KMS-11 (cell line): Measurements from ENCODE around the gene SCUBE1.

Experiments used
- H2AFZ ChIP-seq: fragments of 200-600 bp; sonication (generic); 2 replicates; pipeline ENCODE4 v1.6.1; 2016; ENCODE audit warnings: antibody characterized with exemption, mixed run types, low read depth
- H3K27ac ChIP-seq: fragments of 200-600 bp; sonication (generic); 2 replicates; pipeline ENCODE4 v1.6.1; 2016; ENCODE audit warnings: mild to moderate bottlenecking, mixed run types
- H3K27me3 ChIP-seq: fragments of 200-600 bp; sonication (generic); 2 replicates; pipeline ENCODE4 v1.6.1; 2017; ENCODE audit warnings: mild to moderate bottlenecking, low read depth, mixed run types, moderate library complexity; ENCODE audit not compliant: insufficient read depth
- H3K36me3 ChIP-seq: fragments of 200-600 bp; sonication (generic); 2 replicates; pipeline ENCODE4 v1.6.1; 2017; ENCODE audit warnings: mild to moderate bottlenecking, mixed run types; ENCODE audit not compliant: insufficient read depth
- H3K4me1 ChIP-seq: fragments of 200-600 bp; sonication (generic); 2 replicates; pipeline ENCODE4 v1.6.1; 2016; ENCODE audit warnings: mild to moderate bottlenecking, low read depth, mixed run types; ENCODE audit not compliant: poor library complexity, severe bottlenecking
- H3K4me2 ChIP-seq: fragments of 200-600 bp; sonication (generic); 2 replicates; pipeline ENCODE4 v1.7.0; 2016; ENCODE audit warnings: mild to moderate bottlenecking, mixed run types
- H3K4me3 ChIP-seq: fragments of 200-600 bp; sonication (generic); IDR thresholded peaks from 2 replicates; pipeline ENCODE4 v1.6.1; 2017; ENCODE audit warnings: low read depth, low read length, mixed read lengths; ENCODE audit not compliant: insufficient read depth
- H3K79me2 ChIP-seq: fragments of 200-600 bp; sonication (generic); 2 replicates; pipeline ENCODE4 v1.6.1; 2016; ENCODE audit warnings: low read depth, mixed run types; ENCODE audit not compliant: insufficient read depth
- H3K9ac ChIP-seq: fragments of 200-600 bp; sonication (generic); 2 replicates; pipeline ENCODE4 v1.6.1; 2016; ENCODE audit warnings: mild to moderate bottlenecking, mixed run types
- H4K20me1 ChIP-seq: fragments of 200-600 bp; sonication (generic); 2 replicates; pipeline ENCODE4 v1.6.1; 2016; ENCODE audit warnings: mild to moderate bottlenecking, mixed run types; ENCODE audit not compliant: insufficient read depth
- CTCF ChIP-seq: fragments of 200-600 bp; sonication (generic); conservative IDR thresholded peaks from 2 replicates; pipeline ENCODE4 v1.6.1; 2017; ENCODE audit warnings: low read depth, mild to moderate bottlenecking, antibody characterized with exemption, low read length, moderate library complexity, mixed read lengths

SCUBE1 gene

GRCh38 chr22:43310311-43310710 lies 32.9 kb downstream of the SCUBE1 start:
- no peaks in the 10 kb centered on the region for H4K20me1 ChIP-seq
- no peak overlapping the region for H3K4me3 ChIP-seq
- no peak overlapping the region for H2AFZ ChIP-seq
- no peak overlapping the region for H3K9ac ChIP-seq
- H3K27me3 ChIP-seq: peaks cover 46% of the 10 kb centered on the region
- H3K4me1 ChIP-seq: no peaks in the 10 kb centered on the region
- no peaks in the 10 kb centered on the region for H3K79me2 ChIP-seq
- H3K27ac ChIP-seq: no peak overlapping the region
- no peak overlapping the region for H3K4me2 ChIP-seq
- TF ChIP-seq CTCF: no peak
- H3K36me3 ChIP-seq: no peaks in the 10 kb centered on the region

DNA sequence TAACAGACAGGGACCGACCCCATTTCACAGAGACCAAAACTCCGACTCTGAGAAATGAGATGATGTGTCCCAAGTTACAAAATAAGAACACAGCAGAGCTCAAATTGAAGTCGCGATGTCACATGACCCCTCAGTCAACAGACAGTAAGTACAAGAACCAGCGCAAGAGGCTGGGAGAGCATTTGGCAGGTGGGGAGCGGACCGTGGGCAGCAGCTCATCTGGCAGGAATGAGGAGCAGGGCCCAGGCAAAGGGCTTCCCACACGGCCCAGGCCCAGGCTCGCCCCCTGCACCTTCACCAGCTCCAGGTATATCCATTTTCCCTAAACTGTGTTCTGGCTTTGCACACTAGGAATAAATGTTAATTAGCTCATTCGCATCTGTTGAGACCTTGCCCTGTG lies 34.3 kb downstream of the SCUBE1 start:
- Histone ChIP-seq H3K27ac (no peak overlapping the region), H3K36me3 (no peaks in the 10 kb centered on the region), H3K9ac (no peak overlapping the region), H3K4me1 (no peaks in the 10 kb centered on the region), H2AFZ (no peak overlapping the region), H3K4me2 (no peak overlapping the region), H4K20me1 (no peaks in the 10 kb centered on the region), H3K4me3 (no peak overlapping the region), H3K27me3 (peaks cover 48% of the 10 kb centered on the region), H3K79me2 (no peaks in the 10 kb centered on the region)
- no peak for TF ChIP-seq CTCF

- no peak overlapping the region for H3K4me3 ChIP-seq
- no peak overlapping the region for H2AFZ ChIP-seq
- no peaks in the 10 kb centered on the region for H3K36me3 ChIP-seq
- H3K79me2 ChIP-seq: no peaks in the 10 kb centered on the region
- H3K27ac ChIP-seq: no peak overlapping the region
- no peak overlapping the region for H3K9ac ChIP-seq
- peaks cover 47% of the 10 kb centered on the region for H3K27me3 ChIP-seq
- H4K20me1 ChIP-seq: no peaks in the 10 kb centered on the region
- no peak overlapping the region for H3K4me2 ChIP-seq
- no peak for TF ChIP-seq CTCF
- no peaks in the 10 kb centered on the region for H3K4me1 ChIP-seq
Observed at GRCh38 chr22:43308060-43308830, 34.9 kb downstream of the SCUBE1 start.

DNA sequence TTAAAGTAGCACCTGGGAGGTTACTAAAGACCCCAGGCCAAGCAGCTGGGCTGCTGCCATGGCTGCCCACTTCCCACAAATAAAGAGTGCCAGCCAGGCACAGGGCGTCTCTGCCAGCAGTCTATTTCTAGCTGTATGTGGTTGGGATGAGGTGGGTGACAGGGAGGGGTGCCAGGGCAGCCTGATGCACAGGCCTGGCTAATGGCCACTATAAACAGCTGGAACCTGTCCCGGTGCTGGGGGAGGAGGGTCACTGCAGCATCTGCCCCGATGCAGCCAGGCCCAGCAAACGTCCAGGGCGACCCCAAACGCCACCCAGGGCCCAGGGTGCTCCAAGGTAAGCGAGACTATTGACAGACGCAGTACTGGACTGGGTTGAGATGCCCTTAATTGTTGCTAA lies 37.4 kb downstream of the SCUBE1 start:
- Histone ChIP-seq H3K79me2 (no peaks in the 10 kb centered on the region), H3K4me3 (no peak overlapping the region), H2AFZ (no peak overlapping the region), H3K36me3 (no peaks in the 10 kb centered on the region), H3K27ac (no peak overlapping the region), H3K4me2 (no peak overlapping the region), H3K9ac (no peak overlapping the region), H4K20me1 (no peaks in the 10 kb centered on the region), H3K27me3 (peaks cover 67% of the 10 kb centered on the region), H3K4me1 (no peaks in the 10 kb centered on the region)
- no peak for TF ChIP-seq CTCF
